Transverse colon (tissue), 4 donors: ENCODE measurements around the gene DLX1. TPM values are rescaled to one million over a fixed set of nuclear protein-coding genes. Genes with fewer than 3 reads are reported as not detected.

ENCODE experiments used
- DNase-seq: peaks from one replicate; pipeline ENCODE4 v3.0.0-alpha.2; 2019
- H3K27ac ChIP-seq, 4 donors: fragments of 200-600 bp; sonication (generic); 2 replicates each; pipeline ENCODE4 v1.5.1; 2016 to 2018; ENCODE audit warnings: inconsistent platforms in 4 of 4
- H3K27me3 ChIP-seq: fragments of 200-600 bp; sonication (generic); 2 replicates; pipeline ENCODE4 v1.5.1; 2017; ENCODE audit warnings: inconsistent platforms
- H3K36me3 ChIP-seq, 4 donors: fragments of 200-600 bp; sonication (generic); 2 replicates each; pipeline ENCODE4 v1.5.1; 2017 to 2019; ENCODE audit warnings: inconsistent platforms in 4 of 4
- H3K4me1 ChIP-seq, 4 donors: fragments of 200-600 bp; sonication (generic); 2 replicates each; pipeline ENCODE4 v1.5.1; 2017 to 2020; ENCODE audit warnings: inconsistent platforms in 4 of 4
- H3K4me3 ChIP-seq, 4 donors: fragments of 200-600 bp; sonication (generic); 1 replicate in 1 of 4; 2 replicates in 3 of 4; pipeline versions ENCODE4 v1.5.1 to v1.6.1; 2017 to 2019; ENCODE audit warnings: inconsistent platforms in 4 of 4
- H3K9me3 ChIP-seq, 2 donors: fragments of 200-600 bp; sonication (generic); 2 replicates each; pipeline ENCODE4 v1.5.1; 2017 to 2019; ENCODE audit warnings: inconsistent platforms in 2 of 2
- CTCF ChIP-seq, 5 experiments: fragments of 200-600 bp in 3 of 5; fragments of 450-650 bp in 2 of 5; sonication (generic) in 3 of 5; IDR thresholded peaks; 1 replicate in 2 of 5; 2 replicates in 3 of 5; pipeline ENCODE4 v1.5.1; 2016 to 2017; ENCODE audit warnings: antibody characterized with exemption in 5 of 5, inconsistent platforms in 3 of 5, mild to moderate bottlenecking in 2 of 5, moderate library complexity in 1 of 5
- EP300 ChIP-seq: sonication (generic); formaldehyde crosslinking; IDR thresholded peaks from one replicate; pipeline ENCODE4 v1.6.1; 2017; ENCODE audit warnings: antibody characterized with exemption, low read depth
- POLR2A ChIP-seq: fragments of 450-650 bp; IDR thresholded peaks from one replicate; pipeline ENCODE4 v1.6.1; 2016; ENCODE audit warnings: antibody characterized with exemption, mild to moderate bottlenecking, moderate library complexity
- POLR2AphosphoS5 ChIP-seq, 3 donors: sonication (generic); formaldehyde crosslinking; IDR thresholded peaks; one replicate each; pipeline ENCODE4 v1.6.1; 2016; ENCODE audit warnings: antibody characterized with exemption in 3 of 3
- WGBS, 2 donors: methylation state at CpG; one replicate each; pipeline ENCODE4 v1.1.5; 2018; ENCODE audit warnings: low coverage in 1 of 2; 5-methylcytosine and 5-hydroxymethylcytosine counted together
- in situ Hi-C, 4 donors: fragments of 200-750 bp; cut with MboI; loops; one replicate each; pipeline versions ENCODE4 v1.15.0 to v1.15.1; 2017; ENCODE audit warnings: low sequenced_read_pairs in 3 of 4, low pct_ligation_motif_present in 1 of 4, low pct_unique_long_range_greater_than_20kb in 1 of 4
- intact Hi-C: fragments of 100-400 bp; cut with DNase I; formaldehyde crosslinking; loops from one replicate; pipeline ENCODE4 v1.15.1; 2023; ENCODE audit warnings: low total_unique reads
- total RNA-seq, 4 donors: library from RNA; depleted of rRNA; stranded (reverse); fragments of >200 nt; gene quantifications; one replicate each; pipeline ENCODE4 v1.1.0, GENCODE V29; 2016

Gene DLX1
- total RNA-seq, 4 donors from 2014 or later = not detected

- in situ Hi-C loops = no loop called here
- Histone ChIP-seq H3K9me3 (no peaks in the 10 kb centered on the region), H3K27ac (no peak overlapping the region), H3K4me3 (no peak overlapping the region), H3K27me3 (no peaks in the 10 kb centered on the region), H3K36me3 (no peaks in the 10 kb centered on the region), H3K4me1 (no peaks in the 10 kb centered on the region)
- TF ChIP-seq POLR2A = no peak
- TF ChIP-seq POLR2AphosphoS5 (IDR thresholded peaks at IDR 0.05) = no peak
- intact Hi-C loops = no loop called here
- DNase-seq = no peak
These were observed 44.1 kb downstream of the DLX1 start for GRCh38 chr2:172129404-172129803.

GRCh38 chr2:172131713-172132555 is 46.6 kb downstream of the DLX1 start:
- Histone ChIP-seq H3K36me3 (no peaks in the 10 kb centered on the region), H3K9me3 (no peaks in the 10 kb centered on the region), H3K27ac (no peak overlapping the region), H3K27me3 (peaks cover 2% of the 10 kb centered on the region), H3K4me3 (no peak overlapping the region), H3K4me1 (no peaks in the 10 kb centered on the region)
- in situ Hi-C loops = no loop called here
- no peak for DNase-seq
- no peak for TF ChIP-seq POLR2A
- 85 to 100% methylated on average over 2 to 5 of the region's 5 CpGs for WGBS, 2 donors
- intact Hi-C loops = no loop called here

- TF ChIP-seq POLR2AphosphoS5 (IDR thresholded peaks at IDR 0.05) (no peak), POLR2A (no peak)
- Histone ChIP-seq H3K9me3 (no peaks in the 10 kb centered on the region), H3K36me3 (no peaks in the 10 kb centered on the region), H3K4me1 (no peaks in the 10 kb centered on the region), H3K27ac (no peak overlapping the region), H3K4me3 (no peak overlapping the region), H3K27me3 (peaks cover 8% of the 10 kb centered on the region)
- 57 to 78% methylated on average over 1 to 3 of the region's 3 CpGs for WGBS, 2 donors
- in situ Hi-C loops (no loop called here), intact Hi-C loops (no loop called here)
- DNase-seq = no peak
These were observed 49.0 kb downstream of the DLX1 start for GRCh38 chr2:172134270-172134669.

- TF ChIP-seq POLR2A (no peak), POLR2AphosphoS5 (IDR thresholded peaks at IDR 0.05) (no peak), CTCF (IDR thresholded peaks at IDR 0.05) (no peak), EP300 (no peak)
- in situ Hi-C loops (no loop called here), intact Hi-C loops (no loop called here)
- DNase-seq = no peak
- 82 to 92% methylated on average over 4 of the region's 4 CpGs for WGBS, 2 donors
- Histone ChIP-seq H3K4me1 (no peaks in the 10 kb centered on the region), H3K27me3 (peaks cover 8% of the 10 kb centered on the region), H3K9me3 (no peaks in the 10 kb centered on the region), H3K36me3 (no peaks in the 10 kb centered on the region), H3K4me3 (no peak overlapping the region), H3K27ac (no peak overlapping the region)
These were observed 50.1 kb downstream of the DLX1 start for GRCh38 chr2:172135446-172135845.

GRCh38 chr2:172137109-172137508 is 51.8 kb downstream of the DLX1 start:
- WGBS, 2 donors = 70 to 82% methylated on average over 1 to 2 of the region's 2 CpGs
- Histone ChIP-seq H3K27ac (no peak overlapping the region), H3K27me3 (peaks cover 8% of the 10 kb centered on the region), H3K36me3 (no peaks in the 10 kb centered on the region), H3K4me1 (no peaks in the 10 kb centered on the region), H3K9me3 (no peaks in the 10 kb centered on the region), H3K4me3 (no peak overlapping the region)
- no peak for DNase-seq
- TF ChIP-seq CTCF (IDR thresholded peaks at IDR 0.05) (no peak), EP300 (no peak), POLR2AphosphoS5 (IDR thresholded peaks at IDR 0.05) (no peak), POLR2A (no peak)
- in situ Hi-C loops = no loop called here
- intact Hi-C loops = no loop called here
